Stomach smooth muscle (tissue), 2 donors: ENCODE measurements around the gene FAXDC2.
"Not testable (repeated sequence)": the region's sequence is repeated elsewhere in the genome, so short reads cannot be mapped to it uniquely, and the experiment has no call there.

Experiments used
- H3K27ac ChIP-seq: one replicate; pipeline ENCODE4 v1.7.0; 2013; ENCODE audit warnings: mild to moderate bottlenecking, low read length, inconsistent platforms
- H3K27me3 ChIP-seq, 2 donors: one replicate each; pipeline ENCODE4 v1.7.0; 2013; ENCODE audit warnings: low read length in 2 of 2; ENCODE audit not compliant: insufficient read depth in 2 of 2, control insufficient read depth in 1 of 2
- H3K36me3 ChIP-seq, 2 donors: one replicate each; pipeline ENCODE4 v1.7.0; 2013; ENCODE audit warnings: low read length in 2 of 2; ENCODE audit not compliant: control insufficient read depth in 2 of 2, insufficient read depth in 2 of 2
- H3K4me1 ChIP-seq: one replicate; pipeline ENCODE4 v1.7.0; 2013; ENCODE audit warnings: low read length; ENCODE audit not compliant: control insufficient read depth, insufficient read depth
- H3K4me3 ChIP-seq, 2 donors: one replicate each; pipeline ENCODE4 v1.7.0; 2013; ENCODE audit warnings: low read length in 2 of 2
- H3K9ac ChIP-seq, 2 donors: one replicate each; pipeline ENCODE4 v1.7.0; 2013; ENCODE audit warnings: low read length in 2 of 2, mild to moderate bottlenecking in 1 of 2
- H3K9me3 ChIP-seq, 2 donors: one replicate each; pipeline ENCODE4 v1.7.0; 2013; ENCODE audit warnings: low read length in 2 of 2; ENCODE audit not compliant: control insufficient read depth in 2 of 2
- donor health status: healthy.
- donor health status: Pancreatic carcinoma.

Gene FAXDC2

DNA sequence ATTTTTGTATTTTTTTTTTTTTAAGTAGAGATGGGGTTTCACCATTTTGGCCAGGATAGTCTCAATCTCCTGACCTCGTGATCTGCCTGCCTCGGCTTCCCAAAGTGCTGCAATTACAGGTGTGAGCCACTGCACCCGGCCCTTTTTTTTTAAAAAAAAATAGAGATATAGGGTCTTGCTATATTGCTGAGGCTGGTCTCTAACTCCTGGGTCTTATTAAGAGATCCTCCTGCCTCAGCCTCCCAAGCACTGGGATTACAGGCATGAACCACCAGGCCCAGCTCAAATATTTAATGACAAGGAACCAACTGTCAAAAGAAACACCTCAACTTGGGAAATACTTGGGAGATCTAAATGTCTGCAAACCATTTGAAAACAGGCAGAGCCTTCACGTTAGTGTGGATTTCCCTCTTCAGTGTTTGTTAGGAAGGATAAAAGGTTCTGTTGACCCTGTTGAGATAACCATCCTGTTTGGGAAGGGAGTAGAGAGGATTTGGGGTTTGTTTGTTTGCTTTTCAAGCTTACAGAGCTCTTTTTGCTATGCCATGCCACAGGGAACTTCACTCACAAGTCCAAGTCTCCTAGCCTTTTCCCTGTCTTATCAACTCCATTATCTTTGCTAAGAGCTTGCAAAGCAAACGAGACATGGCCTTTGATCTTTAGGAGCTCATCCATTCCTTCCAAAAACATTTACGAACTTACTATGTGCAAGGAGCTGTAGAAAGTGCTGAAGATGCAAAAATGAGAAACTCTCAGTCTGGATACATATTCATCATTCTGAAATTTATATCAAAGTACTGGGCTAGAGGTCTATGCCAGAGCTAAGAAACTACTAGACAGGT, 7.5 kb downstream of the FAXDC2 start:
- H3K9ac ChIP-seq, result no peak overlapping the region
- no peaks in the 10 kb centered on the region for H3K9me3 ChIP-seq
- no peak overlapping the region for H3K4me3 ChIP-seq
- peak overlapping the region; percentile 25 for H3K27ac ChIP-seq
- H3K4me1 ChIP-seq, result peaks cover 7% of the 10 kb centered on the region
- no peaks in the 10 kb centered on the region for H3K27me3 ChIP-seq
- peaks cover 0 to 3% of the 10 kb centered on the region in 2 donors for H3K36me3 ChIP-seq

DNA sequence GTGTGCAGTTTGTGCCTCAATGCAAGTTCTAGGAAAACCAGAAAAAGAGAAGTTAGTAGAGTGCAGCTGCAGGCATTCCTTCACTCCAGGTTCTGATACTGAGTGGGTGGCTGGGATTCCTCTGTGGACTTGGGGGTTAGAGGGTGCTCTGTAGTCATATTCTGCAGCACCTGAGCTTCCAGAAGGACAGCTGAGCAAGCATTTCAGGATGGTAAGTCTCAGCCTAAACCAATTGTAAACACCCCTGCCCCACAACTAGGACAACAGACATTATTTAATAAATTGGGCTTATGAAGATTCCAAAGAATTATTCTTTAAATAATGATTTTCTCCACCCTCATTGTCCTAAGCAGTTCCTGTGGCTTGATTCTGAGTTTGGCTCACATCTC, 9.1 kb downstream of the FAXDC2 start:
- Histone ChIP-seq H3K27ac (no peak overlapping the region), H3K27me3 (no peaks in the 10 kb centered on the region), H3K9ac (no peak overlapping the region), H3K36me3 (peaks cover 3 to 10% of the 10 kb centered on the region in 2 donors), H3K4me1 (peaks cover 10% of the 10 kb centered on the region), H3K9me3 (no peaks in the 10 kb centered on the region), H3K4me3 (no peak overlapping the region)

DNA sequence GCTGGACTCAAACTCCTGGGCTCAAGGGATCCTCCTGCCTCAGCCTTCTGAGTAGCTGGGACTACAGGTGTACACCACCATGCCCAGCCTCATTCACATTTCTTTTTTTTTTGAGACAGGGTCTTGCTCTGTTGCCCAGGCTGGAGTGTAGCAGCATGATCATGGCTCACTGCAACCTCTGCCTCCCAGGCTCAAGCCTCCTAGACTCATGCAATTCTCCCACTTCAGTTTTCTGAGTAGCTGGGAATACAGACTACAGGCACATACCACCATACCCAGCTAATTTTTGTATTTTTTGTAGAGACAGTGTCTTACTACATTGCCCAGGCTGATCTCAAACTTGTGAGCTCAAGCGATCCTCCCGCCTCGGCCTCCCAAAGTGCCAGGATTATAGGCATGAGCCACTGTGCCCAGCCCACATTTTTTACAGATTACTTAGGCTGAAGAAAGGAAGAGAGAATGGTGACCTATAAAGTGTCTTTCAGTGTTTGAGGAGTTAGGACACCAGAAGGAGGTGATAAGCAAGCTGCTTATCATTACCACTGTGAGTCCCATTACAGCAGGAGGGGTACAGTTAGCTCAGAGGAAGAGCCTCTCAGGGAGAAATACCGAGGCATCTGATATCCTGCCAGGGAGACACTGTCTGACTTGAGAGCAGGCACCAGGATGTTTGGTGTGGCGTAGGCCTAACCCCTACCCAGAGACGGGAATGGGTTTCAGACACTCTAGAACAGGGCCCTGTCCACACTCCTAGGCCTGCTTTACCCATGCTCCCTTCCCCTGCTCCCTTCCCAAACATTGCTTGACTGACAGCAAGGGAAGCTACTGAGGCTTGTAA, 9.7 kb downstream of the FAXDC2 start:
- Histone ChIP-seq H3K27ac (no peak overlapping the region), H3K4me3 (no peak overlapping the region), H3K9me3 (no peaks in the 10 kb centered on the region), H3K4me1 (peaks cover 13% of the 10 kb centered on the region), H3K27me3 (no peaks in the 10 kb centered on the region), H3K9ac (no peak overlapping the region), H3K36me3 (peaks cover 3 to 10% of the 10 kb centered on the region in 2 donors)

DNA sequence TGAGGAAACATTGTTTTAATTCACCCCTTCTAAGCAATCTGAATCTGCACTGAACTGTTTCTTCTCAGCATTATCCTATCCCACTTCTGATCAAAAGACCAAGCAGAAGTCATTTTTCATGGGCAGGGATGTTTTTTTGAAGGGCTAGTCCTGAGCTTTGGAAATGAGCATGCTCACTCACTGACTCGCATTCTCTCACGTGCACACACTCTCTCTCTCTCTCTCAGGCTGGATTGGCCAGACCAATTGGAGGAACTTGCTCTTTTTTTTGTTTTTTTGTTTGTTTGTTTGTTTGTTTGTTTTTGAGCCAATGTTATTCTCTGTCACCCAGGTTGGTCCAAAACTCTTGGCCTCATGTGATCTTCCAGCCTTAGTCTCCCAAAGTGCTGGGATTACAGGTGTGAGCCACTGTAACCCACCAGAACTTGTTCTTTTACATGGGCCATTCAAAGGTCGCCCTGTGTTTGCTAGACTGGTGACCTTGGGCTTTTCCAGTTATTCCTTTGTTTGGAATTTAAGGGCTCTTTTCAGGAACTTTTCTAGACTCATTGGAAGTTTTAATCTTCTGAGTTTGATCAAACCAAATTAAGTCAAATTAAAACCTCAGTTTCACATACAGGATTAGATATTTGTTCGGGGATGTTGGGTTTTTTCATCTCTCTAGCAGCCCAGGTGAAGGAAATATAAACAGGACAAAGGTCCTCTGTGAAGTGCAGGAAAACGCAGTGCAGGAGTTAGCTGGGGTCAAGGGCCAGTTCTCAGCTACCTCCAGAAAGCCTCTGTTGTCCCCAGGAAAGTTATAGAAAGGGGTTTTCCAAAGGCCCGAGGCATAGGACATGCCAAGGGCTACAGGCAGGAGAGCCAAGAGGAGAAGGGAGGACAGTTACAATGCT, 13.1 kb downstream of the FAXDC2 start:
- Histone ChIP-seq H3K27ac (peak overlapping the region; percentile 49), H3K9ac (no peak overlapping the region), H3K4me1 (peaks cover 11% of the 10 kb centered on the region), H3K36me3 (peaks cover 3 to 7% of the 10 kb centered on the region in 2 donors), H3K4me3 (no peak overlapping the region), H3K27me3 (no peaks in the 10 kb centered on the region), H3K9me3 (no peaks in the 10 kb centered on the region)

DNA sequence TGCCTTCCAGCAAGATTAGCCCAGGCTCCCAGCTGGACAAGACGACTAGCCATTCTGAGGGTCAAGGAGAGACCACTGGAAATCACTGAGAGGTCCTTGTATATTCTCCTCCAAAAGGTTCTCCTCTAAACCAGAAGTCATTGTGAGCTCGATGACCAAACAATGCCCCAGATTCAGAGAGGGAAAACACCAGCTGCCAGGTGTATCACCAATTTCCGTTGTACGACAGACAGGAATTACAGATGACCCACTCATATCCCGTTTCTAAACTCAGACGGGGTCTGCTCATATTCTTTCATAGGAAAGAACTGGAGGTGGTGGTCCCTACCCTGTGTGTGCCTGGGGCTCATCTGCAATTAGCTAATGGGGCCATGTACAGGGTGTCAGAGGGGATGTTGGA, 14.2 kb downstream of the FAXDC2 start:
- Histone ChIP-seq H3K9me3 (no peaks in the 10 kb centered on the region), H3K27ac (peak overlapping the region; percentile 46), H3K4me1 (peaks cover 11% of the 10 kb centered on the region), H3K36me3 (peaks cover 3 to 7% of the 10 kb centered on the region in 2 donors), H3K4me3 (no peak overlapping the region), H3K27me3 (no peaks in the 10 kb centered on the region), H3K9ac (no peak overlapping the region)

DNA sequence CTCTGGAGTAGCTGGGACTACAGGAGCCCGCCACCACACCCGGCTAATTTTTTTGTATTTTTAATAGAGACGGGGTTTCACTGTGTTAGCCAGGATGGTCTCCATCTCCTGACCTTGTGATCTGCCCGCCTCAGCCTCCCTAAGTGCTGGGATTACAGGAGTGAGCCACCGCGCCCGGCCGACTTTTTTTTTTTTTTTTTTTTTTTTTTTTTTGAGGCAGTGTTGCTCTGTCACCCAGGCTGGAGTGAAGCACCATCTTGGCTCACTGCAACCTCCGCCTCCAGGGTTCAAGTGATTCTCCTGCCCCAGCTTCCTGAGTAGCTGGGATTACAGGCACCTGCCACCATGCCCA, 14.7 kb downstream of the FAXDC2 start:
- not testable (repeated sequence) for H3K27me3 ChIP-seq, H3K9me3 ChIP-seq, H3K36me3 ChIP-seq, H3K9ac ChIP-seq
- H3K4me3 ChIP-seq, result peak overlapping the region in 1 of 2 donors; percentile 73
- peaks cover 11% of the 10 kb centered on the region for H3K4me1 ChIP-seq
- peak overlapping the region; percentile 46 for H3K27ac ChIP-seq

DNA sequence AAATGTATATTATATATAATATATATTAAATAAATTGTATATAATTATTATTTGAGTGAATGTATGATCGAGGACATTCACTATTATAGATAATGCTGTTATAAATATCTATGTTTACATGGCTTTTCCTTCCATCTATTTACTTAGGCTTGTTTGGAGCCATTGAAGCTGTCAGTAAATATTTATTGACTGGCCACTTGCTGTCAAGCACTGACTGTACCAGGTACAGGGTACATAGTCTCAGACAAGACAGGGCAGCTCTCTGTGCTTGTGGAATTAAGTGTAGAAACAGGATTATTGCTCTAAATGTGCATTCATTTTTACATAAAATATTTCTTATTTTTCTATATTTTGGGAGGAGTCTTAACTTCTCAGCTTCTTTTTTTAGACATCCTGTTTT, 16.4 kb downstream of the FAXDC2 start:
- Histone ChIP-seq H3K27me3 (no peaks in the 10 kb centered on the region), H3K9ac (peak overlapping the region in 1 of 2 donors; percentile 75), H3K9me3 (no peaks in the 10 kb centered on the region), H3K4me3 (peak overlapping the region in 1 of 2 donors; percentile 73), H3K4me1 (peaks cover 14% of the 10 kb centered on the region), H3K27ac (peak overlapping the region; percentile 83), H3K36me3 (peaks cover 16 to 24% of the 10 kb centered on the region in 2 donors)

DNA sequence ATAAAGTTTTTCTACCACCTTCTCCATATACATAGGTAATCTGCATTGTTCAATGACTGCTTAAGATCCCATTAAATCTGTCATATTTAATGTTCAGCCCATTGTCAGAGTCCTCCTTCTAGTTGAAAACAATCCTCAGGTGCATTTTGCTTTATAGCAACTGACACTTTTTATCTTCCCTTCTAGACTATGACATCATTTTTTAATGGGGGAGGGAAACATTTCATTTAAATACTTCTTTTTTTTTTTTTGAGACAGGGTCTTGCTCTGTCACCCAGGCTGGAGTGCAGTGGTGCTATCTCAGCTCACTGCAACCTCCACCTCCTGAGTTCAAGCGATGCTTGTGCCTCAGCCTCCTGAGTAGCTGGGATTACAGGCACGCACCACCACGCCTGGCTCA, 17.6 kb downstream of the FAXDC2 start:
- peaks cover 16 to 29% of the 10 kb centered on the region in 2 donors for H3K36me3 ChIP-seq
- H3K27ac ChIP-seq, H3K4me3 ChIP-seq: not testable (repeated sequence)

DNA sequence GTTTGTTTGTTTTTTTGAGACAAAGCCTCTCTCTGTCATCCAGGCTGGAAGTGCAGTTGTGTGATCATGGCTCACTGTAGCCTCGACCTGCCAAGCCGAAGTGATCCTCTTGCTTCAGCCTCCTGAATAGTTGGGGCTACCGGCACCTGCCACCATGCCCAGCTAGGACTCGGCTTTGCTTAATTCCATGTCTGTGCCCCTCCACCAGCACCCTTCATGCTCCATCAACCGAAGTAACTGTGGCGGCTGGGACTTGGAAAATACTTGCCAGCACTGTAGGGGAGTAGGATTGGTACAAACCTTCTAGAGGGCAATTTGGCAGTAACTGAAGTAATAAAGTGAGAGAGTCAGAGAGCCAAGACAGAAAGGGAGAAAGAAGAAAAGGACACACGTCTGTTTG, 19.0 kb downstream of the FAXDC2 start:
- Histone ChIP-seq H3K36me3 (peaks cover 15 to 28% of the 10 kb centered on the region in 2 donors), H3K9ac (no peak overlapping the region), H3K27ac (no peak overlapping the region)

More for the DNA sequence above, 17.6 kb downstream of the FAXDC2 start:
- peaks cover 13% of the 10 kb centered on the region for H3K4me1 ChIP-seq
- not testable (repeated sequence) for H3K27me3 ChIP-seq, H3K9me3 ChIP-seq, H3K9ac ChIP-seq

DNA sequence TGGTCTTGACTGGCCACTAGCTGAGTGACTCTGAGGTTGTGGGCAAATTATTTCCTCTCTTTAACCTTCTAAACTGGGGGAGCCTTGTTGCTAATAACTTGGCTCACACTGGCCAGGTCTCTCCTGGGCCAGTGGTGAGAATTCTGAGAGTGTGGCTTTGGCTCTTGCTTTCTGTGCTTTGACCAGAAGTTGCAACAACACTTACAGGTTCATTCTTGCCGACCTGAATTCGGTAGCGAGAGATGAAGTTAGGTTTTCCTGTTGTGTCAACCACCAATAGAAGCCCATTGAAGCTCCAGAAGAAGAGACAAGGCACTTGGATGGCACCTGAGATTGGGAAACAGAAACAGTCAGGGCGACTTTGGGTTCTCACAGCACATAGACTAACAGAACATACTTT, 19.8 kb downstream of the FAXDC2 start:
- peaks cover 15 to 29% of the 10 kb centered on the region in 2 donors for H3K36me3 ChIP-seq
- H3K9me3 ChIP-seq, result no peaks in the 10 kb centered on the region
- H3K9ac ChIP-seq, result no peak overlapping the region
- no peak overlapping the region for H3K4me3 ChIP-seq
- H3K27me3 ChIP-seq, result no peaks in the 10 kb centered on the region
- H3K4me1 ChIP-seq, result peaks cover 8% of the 10 kb centered on the region
- no peak overlapping the region for H3K27ac ChIP-seq

More for the DNA sequence above, 19.0 kb downstream of the FAXDC2 start:
- Histone ChIP-seq H3K9me3 (no peaks in the 10 kb centered on the region), H3K4me3 (no peak overlapping the region), H3K4me1 (peaks cover 11% of the 10 kb centered on the region), H3K27me3 (no peaks in the 10 kb centered on the region)
